Measurements from ENCODE around the gene HMX2.

HMX2 gene

GRCh38 chr10:123180101-123181090, 32.5 kb downstream of the HMX2 start:
- no peak overlapping the region for H3K4me3 ChIP-seq (ENCODE audit: low read length)
- DNase-seq (ENCODE audit: low read depth) = no peak
- no peak for TF ChIP-seq CTCF (conservative IDR thresholded peaks at IDR 0.05; ENCODE audit: low read depth, low read length)

GRCh38 chr10:123183724-123184123, 35.8 kb downstream of the HMX2 start:
- no peak for DNase-seq (ENCODE audit: low read depth)
- no peak for TF ChIP-seq CTCF (conservative IDR thresholded peaks at IDR 0.05; ENCODE audit: low read depth, low read length)
- no peak overlapping the region for H3K4me3 ChIP-seq (ENCODE audit: low read length)

- TF ChIP-seq CTCF (conservative IDR thresholded peaks at IDR 0.05; ENCODE audit: low read depth, low read length) = no peak
- H3K4me3 ChIP-seq (ENCODE audit: low read length) = no peak overlapping the region
- DNase-seq (ENCODE audit: low read depth) = peak; percentile 25
Measured at GRCh38 chr10:123187781-123188180, 39.8 kb downstream of the HMX2 start.

GRCh38 chr10:123191886-123192285, 44.0 kb downstream of the HMX2 start:
- TF ChIP-seq CTCF (conservative IDR thresholded peaks at IDR 0.05; ENCODE audit: low read depth, low read length) = no peak
- no peak overlapping the region for H3K4me3 ChIP-seq (ENCODE audit: low read length)
- no peak for DNase-seq (ENCODE audit: low read depth)

- no peak for DNase-seq (ENCODE audit: low read depth)
- no peak overlapping the region for H3K4me3 ChIP-seq (ENCODE audit: low read length)
- no peak for TF ChIP-seq CTCF (conservative IDR thresholded peaks at IDR 0.05; ENCODE audit: low read depth, low read length)
Measured at GRCh38 chr10:123194056-123194455, 46.1 kb downstream of the HMX2 start.

Data from retinal pigment epithelial cell (primary cell).